Stimulated activated CD4-positive, alpha-beta T cell treated with anti-CD3 and anti-CD28 coated beads, Interleukin-4, amount 100 ng/mL, for 24 hours (primary cell): ENCODE data around the gene SNX32.

Source experiments
- DNase-seq: peaks from one replicate; pipeline ENCODE4 v3.0.0-alpha.2; 2020

The SNX32 gene

GRCh38 chr11:65797711-65798110 is 36.1 kb upstream of the SNX32 start:
- no peak for DNase-seq

GRCh38 chr11:65798882-65799281 is 34.9 kb upstream of the SNX32 start:
- no peak for DNase-seq

- DNase-seq, result no peak
These were observed 32.4 kb upstream of the SNX32 start for GRCh38 chr11:65801153-65801987.

GRCh38 chr11:65802841-65803240 is 30.9 kb upstream of the SNX32 start:
- no peak for DNase-seq

- no peak for DNase-seq
These were observed 29.8 kb upstream of the SNX32 start for GRCh38 chr11:65803797-65804492.

DNA sequence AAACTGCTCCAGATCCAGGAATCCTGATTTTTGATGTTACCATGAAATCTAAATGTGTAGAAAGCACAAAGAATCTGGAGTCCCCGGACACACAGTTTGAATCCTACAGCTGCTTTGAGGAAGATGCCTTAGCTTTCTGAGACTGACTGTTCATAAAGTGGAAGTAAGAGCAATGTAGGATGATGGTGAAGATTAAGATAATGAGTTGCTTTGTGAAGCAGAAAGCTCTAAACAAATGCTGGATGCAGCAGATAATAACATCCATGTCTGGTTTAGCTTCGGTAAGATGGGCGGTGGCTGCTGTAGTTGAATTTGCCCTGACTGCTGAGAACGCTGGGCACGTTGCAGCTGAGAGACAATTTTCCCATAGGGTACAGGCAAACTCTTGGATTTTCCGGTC is 26.8 kb upstream of the SNX32 start:
- no peak for DNase-seq

DNA sequence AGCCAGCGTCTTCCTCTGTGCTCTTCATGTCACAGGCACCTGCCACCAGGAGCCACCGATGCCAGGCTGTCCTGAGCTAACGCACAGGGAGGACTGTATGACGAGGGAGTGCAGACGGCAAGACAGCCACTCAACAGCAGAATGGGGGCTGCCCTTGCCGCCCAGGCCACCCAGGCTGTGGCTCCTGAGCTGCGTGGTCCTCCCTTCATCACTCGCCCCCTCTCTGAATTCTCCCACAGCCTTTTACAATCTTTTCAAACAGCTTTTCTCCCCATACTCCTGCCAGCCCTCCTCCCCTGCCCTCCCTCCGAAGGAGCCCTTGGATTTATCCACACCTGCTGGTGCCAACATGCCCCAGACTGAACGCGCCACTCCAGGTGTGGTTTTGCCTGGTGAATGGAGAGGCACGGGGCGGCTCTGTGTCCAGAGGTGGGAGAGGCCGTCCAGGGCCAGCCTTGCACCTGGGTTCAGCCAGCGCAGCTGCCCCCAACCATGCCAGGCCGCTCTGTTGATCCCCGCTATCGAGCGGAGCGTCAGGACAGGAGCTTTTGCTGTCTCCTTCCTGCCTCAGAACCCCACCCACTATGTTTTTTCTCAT is 24.9 kb upstream of the SNX32 start:
- no peak for DNase-seq

DNA sequence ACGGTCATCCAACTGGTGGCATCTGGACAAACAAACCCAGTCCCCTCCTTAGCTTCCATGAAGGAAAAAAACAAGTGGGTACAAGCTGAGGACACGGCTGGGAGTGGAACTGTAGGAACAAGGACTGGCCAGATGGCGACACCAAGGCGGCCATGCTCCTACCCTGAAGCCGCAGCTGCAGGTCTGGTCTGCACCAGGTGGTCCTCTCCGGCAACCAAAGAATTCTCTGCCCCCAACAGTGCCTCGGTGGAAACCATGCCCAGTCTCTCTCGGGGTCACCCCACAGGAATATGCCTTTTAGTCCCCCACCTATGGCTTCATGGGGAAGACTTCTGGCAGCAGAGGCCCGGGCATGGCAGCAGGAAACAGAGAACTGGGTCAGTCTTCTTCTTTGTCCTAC is 24.3 kb upstream of the SNX32 start:
- no peak for DNase-seq

DNA sequence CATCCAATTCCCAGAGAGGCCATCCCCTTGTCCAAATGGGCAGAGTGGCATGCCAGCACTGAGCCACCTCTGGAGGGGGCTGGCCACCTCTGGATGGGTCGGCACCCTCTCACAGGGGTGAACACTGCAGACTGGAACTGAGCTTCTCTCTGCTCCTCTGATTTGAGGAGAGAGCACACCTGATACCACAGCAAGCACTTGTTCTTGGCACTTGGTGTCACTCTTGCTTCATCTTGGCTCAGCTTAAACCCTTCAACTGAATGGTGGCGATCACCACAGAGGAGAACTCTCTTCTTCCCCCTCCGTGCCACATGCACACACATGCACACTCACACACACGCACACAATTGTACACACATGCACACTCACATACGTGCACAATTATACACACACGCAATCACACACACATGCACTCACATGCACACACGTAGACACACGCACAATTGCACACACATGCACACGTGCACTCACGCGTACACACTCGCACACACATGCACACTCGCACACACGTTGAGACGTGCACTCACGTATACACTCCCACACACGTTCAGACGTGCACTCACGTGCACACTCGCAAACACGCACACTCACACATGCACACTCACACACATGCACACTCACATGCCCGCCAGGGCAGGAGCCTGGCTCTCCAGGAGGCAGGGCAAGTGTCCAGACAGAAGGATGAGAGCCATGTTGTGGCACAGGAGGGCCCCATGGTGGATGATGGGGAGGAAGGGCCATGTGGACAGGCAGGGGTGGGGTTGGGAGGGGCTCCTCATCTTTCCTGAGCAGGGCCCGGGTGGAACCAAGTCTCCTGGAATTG is 23.5 kb upstream of the SNX32 start:
- no peak for DNase-seq

DNA sequence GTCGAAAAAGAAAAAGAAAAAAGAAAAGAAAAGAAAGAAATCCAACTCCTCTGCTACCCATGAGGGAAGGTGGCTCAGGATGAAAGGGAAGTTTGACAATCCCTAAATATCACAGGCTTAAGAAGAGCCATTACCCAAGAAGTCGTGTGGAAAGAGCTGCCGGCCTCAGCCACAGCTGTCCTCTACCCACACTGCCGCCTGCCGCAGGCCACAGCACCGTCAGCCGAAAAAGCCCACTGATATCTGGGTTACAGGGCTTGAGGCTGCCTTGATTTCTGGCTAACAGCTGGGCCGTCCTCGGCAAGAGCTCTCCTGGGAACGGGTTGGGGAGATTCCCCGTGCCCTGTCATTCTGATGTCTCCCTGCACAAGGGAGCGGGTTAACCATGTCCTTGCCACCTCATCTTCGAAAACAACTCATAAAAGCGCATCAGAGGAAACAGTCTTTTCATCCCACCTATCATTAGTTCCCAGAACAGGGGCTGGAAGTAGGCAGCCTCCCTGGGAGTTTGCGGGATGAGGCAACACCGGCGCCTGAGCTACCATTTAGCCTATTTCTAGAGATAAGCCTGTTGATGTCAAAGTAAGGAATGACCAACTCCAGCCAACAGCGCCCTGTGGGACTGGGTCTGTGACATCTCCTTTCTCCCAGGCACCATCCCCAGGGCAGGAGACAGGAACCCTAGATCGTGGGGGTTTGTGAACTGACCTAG is 21.8 kb upstream of the SNX32 start:
- DNase-seq, result no peak

GRCh38 chr11:65814131-65814985 is 19.4 kb upstream of the SNX32 start:
- DNase-seq, result no peak

- DNase-seq, result no peak
These were observed 18.7 kb upstream of the SNX32 start for GRCh38 chr11:65814986-65815565.

GRCh38 chr11:65816696-65817095 is 17.1 kb upstream of the SNX32 start:
- DNase-seq, result no peak

DNA sequence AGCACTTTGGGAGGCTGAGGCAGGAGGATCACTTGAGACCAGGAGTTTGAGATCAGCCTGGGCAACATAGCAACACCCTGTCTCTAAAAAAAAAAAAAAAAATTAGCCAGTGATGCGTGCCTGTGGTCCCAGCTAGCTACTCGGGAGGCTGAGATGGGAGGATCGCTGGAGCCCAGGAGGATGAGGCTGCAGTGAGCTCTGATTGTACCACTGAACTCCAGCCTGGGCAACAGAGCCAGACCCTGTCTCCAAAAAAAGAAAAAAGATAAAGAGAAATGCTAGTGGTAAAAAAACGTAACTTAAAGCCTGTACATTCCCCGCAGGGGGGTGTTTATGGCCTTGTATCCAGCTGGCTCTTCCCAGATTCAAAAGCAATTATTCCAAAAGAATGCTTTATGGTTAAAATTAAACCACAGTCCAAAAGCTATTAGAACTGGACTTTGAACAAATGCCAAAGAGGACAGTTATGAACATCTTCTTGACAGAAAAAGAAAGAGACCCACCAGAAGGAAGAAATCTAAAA is 16.4 kb upstream of the SNX32 start:
- no peak for DNase-seq

GRCh38 chr11:65817835-65818680 is 15.7 kb upstream of the SNX32 start:
- DNase-seq, result peak; percentile 97

- no peak for DNase-seq
These were observed 12.7 kb upstream of the SNX32 start for GRCh38 chr11:65821107-65821506.

DNA sequence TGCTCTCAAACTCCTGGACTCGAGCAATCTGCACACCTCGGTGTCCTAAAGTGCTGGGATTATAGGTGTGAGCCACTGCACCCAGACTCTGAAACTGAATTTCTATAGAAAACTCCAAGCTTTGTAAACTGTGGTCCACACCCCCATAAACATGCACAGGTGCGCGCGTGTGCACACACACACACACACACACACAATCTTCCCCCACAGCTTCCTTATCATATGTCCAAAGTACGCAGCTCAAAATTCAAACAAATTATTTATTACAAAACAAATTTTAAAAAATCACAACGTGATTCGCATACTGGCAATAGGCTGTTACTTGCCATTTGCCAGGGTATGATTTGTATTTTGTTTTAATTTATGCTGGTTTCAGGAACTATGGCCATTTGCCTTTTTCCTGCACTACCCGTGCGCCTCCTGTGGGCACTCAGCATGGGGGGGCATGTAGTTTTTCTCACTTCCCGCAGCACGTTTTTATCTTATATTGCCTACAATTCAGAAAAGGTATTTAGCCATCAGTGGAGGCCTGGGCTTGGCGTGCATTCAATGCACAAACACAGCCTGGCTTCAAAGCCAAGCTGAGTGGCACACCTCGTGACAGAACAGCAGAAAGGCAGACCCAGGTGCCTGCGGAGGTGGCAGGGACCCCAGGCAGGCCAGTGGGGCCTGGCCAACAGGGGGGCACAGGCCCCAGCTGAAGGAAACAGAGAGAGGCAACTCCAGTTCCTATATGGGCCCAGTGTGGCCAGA is 10.8 kb upstream of the SNX32 start:
- no peak for DNase-seq

DNA sequence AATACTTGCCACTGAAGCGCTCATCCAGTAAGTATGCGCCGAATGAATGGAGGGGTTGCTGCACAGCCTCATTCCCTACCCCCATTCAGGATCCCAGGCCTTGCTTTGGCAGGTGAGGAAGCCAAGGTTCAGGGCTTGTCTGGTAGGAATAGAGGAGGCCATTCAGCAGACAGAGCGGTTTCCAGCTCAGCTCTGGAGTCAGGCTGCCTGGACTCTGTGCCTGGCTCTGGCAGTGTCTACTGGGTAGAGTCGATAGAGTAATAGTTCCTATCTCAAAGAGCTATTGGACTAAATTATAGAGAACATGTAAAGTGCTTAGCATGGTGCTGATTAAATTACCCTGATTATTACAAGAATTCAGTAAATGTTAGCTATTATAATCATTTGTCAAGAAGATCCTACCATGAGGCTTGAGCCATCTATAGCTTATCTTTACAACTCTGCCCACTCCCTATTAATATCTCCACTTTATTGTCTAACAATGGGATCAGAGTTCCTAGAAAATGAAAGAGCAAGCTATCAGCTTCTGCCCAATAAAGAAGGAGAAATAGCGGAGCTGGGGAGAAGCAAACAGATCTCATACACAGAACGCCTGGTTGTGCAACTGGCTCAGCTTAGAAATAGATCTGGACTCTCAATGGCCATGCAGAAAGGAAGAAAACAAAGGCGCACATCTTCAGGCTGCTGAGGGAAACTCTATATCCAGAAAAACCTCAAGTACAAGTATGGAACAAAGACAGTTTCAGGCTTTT is 6.6 kb upstream of the SNX32 start:
- DNase-seq, result no peak
